Mesendoderm (in vitro differentiated cells): Measurements from ENCODE around the gene A4GALT.
"Not testable (repeated sequence)": the region's sequence is repeated elsewhere in the genome, so short reads cannot be mapped to it uniquely, and the experiment has no call there.

Experiments used
- DNase-seq: peaks from one replicate; pipeline ENCODE4 v3.0.0; 2013
- H2AK5ac ChIP-seq: 2 replicates; pipeline ENCODE4 v1.6.1; 2013; ENCODE audit warnings: low read length, inconsistent platforms
- H2BK120ac ChIP-seq: 2 replicates; pipeline ENCODE4 v1.6.1; 2013; ENCODE audit warnings: low read depth, mild to moderate bottlenecking, low read length, moderate library complexity, mixed read lengths
- H2BK15ac ChIP-seq: replicated peaks from 2 replicates; pipeline ENCODE4 v1.6.1; 2013; ENCODE audit warnings: low read depth, mild to moderate bottlenecking, moderate library complexity
- H2BK5ac ChIP-seq: 2 replicates; pipeline ENCODE4 v1.6.1; 2013; ENCODE audit warnings: low read length, inconsistent platforms
- H3K18ac ChIP-seq: 2 replicates; pipeline ENCODE4 v1.6.1; 2013; ENCODE audit warnings: mild to moderate bottlenecking, low read length, mixed read lengths
- H3K23ac ChIP-seq: one replicate; pipeline ENCODE4 v1.6.1; 2013; ENCODE audit warnings: low read length
- H3K27ac ChIP-seq: 2 replicates; pipeline ENCODE4 v1.5.1; 2013; ENCODE audit warnings: low read depth, mild to moderate bottlenecking, inconsistent platforms, low read length, moderate library complexity
- H3K27me3 ChIP-seq: 2 replicates; pipeline ENCODE4 v1.6.1; 2013; ENCODE audit warnings: low read length, control low read depth, mild to moderate bottlenecking, inconsistent platforms; ENCODE audit not compliant: insufficient read depth, poor library complexity
- H3K36me3 ChIP-seq: 2 replicates; pipeline ENCODE4 v1.6.1; 2013; ENCODE audit warnings: low read length, inconsistent platforms; ENCODE audit not compliant: control insufficient read depth, insufficient read depth
- H3K4ac ChIP-seq: one replicate; pipeline ENCODE4 v1.6.1; 2013; ENCODE audit warnings: low read depth, mild to moderate bottlenecking, low read length, moderate library complexity
- H3K4me1 ChIP-seq: 2 replicates; pipeline ENCODE4 v1.6.1; 2013; ENCODE audit warnings: low read depth, low read length, inconsistent platforms; ENCODE audit not compliant: control insufficient read depth
- H3K4me2 ChIP-seq: 2 replicates; pipeline ENCODE4 v1.6.1; 2013; ENCODE audit warnings: low read length
- H3K4me3 ChIP-seq: 2 replicates; pipeline ENCODE4 v1.5.1; 2013; ENCODE audit warnings: mild to moderate bottlenecking, low read length
- H3K56ac ChIP-seq: one replicate; pipeline ENCODE4 v1.6.1; 2013; ENCODE audit warnings: low read length
- H3K79me1 ChIP-seq: 2 replicates; pipeline ENCODE4 v1.6.1; 2013; ENCODE audit warnings: low read length, inconsistent platforms
- H3K79me2 ChIP-seq: 2 replicates; pipeline ENCODE4 v1.6.1; 2013; ENCODE audit warnings: mild to moderate bottlenecking, low read length; ENCODE audit not compliant: control insufficient read depth, insufficient read depth
- H3K9ac ChIP-seq: 2 replicates; pipeline ENCODE4 v1.6.1; 2013; ENCODE audit warnings: low read length, inconsistent platforms
- H4K5ac ChIP-seq: one replicate; pipeline ENCODE4 v1.6.1; 2013; ENCODE audit warnings: low read length
- H4K8ac ChIP-seq: one replicate; pipeline ENCODE4 v1.6.1; 2013; ENCODE audit warnings: low read depth, mild to moderate bottlenecking, control low read depth, low read length, moderate library complexity
- WGBS: extraction: QIAGEN DNeasy Blood & Tissue Kit; methylation state at CpG from one replicate; pipeline ENCODE4 v1.1.7; 2013; ENCODE audit warnings: low lambda C conversion rate, missing lambda C conversion rate; ENCODE audit not compliant: insufficient coverage; ENCODE audit errors: extremely low coverage; 5-methylcytosine and 5-hydroxymethylcytosine counted together

Gene A4GALT

GRCh38 chr22:42755553-42755952 is 34.9 kb upstream of the A4GALT start:
- H2BK5ac ChIP-seq, H3K56ac ChIP-seq, H2BK15ac ChIP-seq, H3K4ac ChIP-seq, H3K4me2 ChIP-seq, H3K4me1 ChIP-seq, H3K79me1 ChIP-seq, DNase-seq, H2BK120ac ChIP-seq, H3K23ac ChIP-seq, H4K5ac ChIP-seq, H4K8ac ChIP-seq, H3K27ac ChIP-seq, H3K18ac ChIP-seq, H3K79me2 ChIP-seq, H3K27me3 ChIP-seq, H3K36me3 ChIP-seq, H3K9ac ChIP-seq, H3K4me3 ChIP-seq, H2AK5ac ChIP-seq: not testable (repeated sequence)
- WGBS, result no CpG with 5 or more reads among the region's 5 CpGs

GRCh38 chr22:42755121-42755520 is 34.5 kb upstream of the A4GALT start:
- DNase-seq, H3K27me3 ChIP-seq, H3K9ac ChIP-seq, H3K4ac ChIP-seq, H2AK5ac ChIP-seq, H3K4me1 ChIP-seq, H4K8ac ChIP-seq, H3K18ac ChIP-seq, H3K23ac ChIP-seq, H3K56ac ChIP-seq, H3K4me3 ChIP-seq, H3K36me3 ChIP-seq, H3K27ac ChIP-seq, H3K79me1 ChIP-seq, H2BK15ac ChIP-seq, H3K4me2 ChIP-seq, H3K79me2 ChIP-seq, H4K5ac ChIP-seq, H2BK5ac ChIP-seq, H2BK120ac ChIP-seq: not testable (repeated sequence)
- WGBS, result no CpG with 5 or more reads among the region's 16 CpGs

GRCh38 chr22:42754658-42755057 is 34.0 kb upstream of the A4GALT start:
- no peak overlapping the region for H4K5ac ChIP-seq
- H3K79me1 ChIP-seq, result no peaks in the 10 kb centered on the region
- no peak overlapping the region for H2BK15ac ChIP-seq
- no peak overlapping the region for H3K23ac ChIP-seq
- H3K4me2 ChIP-seq, result no peak overlapping the region
- no peak overlapping the region for H2AK5ac ChIP-seq
- H2BK5ac ChIP-seq, result no peak overlapping the region
- no peak overlapping the region for H3K9ac ChIP-seq
- H3K36me3 ChIP-seq, result no peaks in the 10 kb centered on the region
- no peaks in the 10 kb centered on the region for H3K79me2 ChIP-seq
- H3K27ac ChIP-seq, result no peak overlapping the region
- H2BK120ac ChIP-seq, result no peak overlapping the region
- no peak overlapping the region for H3K4ac ChIP-seq
- H3K4me3 ChIP-seq, result no peak overlapping the region
- no CpG with 5 or more reads among the region's 6 CpGs for WGBS
- H3K18ac ChIP-seq, result no peak overlapping the region
- DNase-seq, result no peak
- H4K8ac ChIP-seq, result no peak overlapping the region
- no peak overlapping the region for H3K56ac ChIP-seq
- no peaks in the 10 kb centered on the region for H3K4me1 ChIP-seq
- H3K27me3 ChIP-seq, result no peaks in the 10 kb centered on the region

GRCh38 chr22:42752912-42753311 is 32.2 kb upstream of the A4GALT start:
- H3K4me2 ChIP-seq, result no peak overlapping the region

GRCh38 chr22:42752230-42752746 is 31.6 kb upstream of the A4GALT start:
- no peak overlapping the region for H3K23ac ChIP-seq
- H3K4me1 ChIP-seq, result no peaks in the 10 kb centered on the region
- H3K4me2 ChIP-seq, result no peak overlapping the region
- H3K27ac ChIP-seq, result no peak overlapping the region
- H3K4ac ChIP-seq, result no peak overlapping the region
- no peak overlapping the region for H2BK5ac ChIP-seq
- H3K79me1 ChIP-seq, result no peaks in the 10 kb centered on the region
- no peak overlapping the region for H2BK15ac ChIP-seq
- DNase-seq, result no peak
- H3K18ac ChIP-seq, result no peak overlapping the region
- WGBS, result no CpG with 5 or more reads among the region's 12 CpGs
- no peak overlapping the region for H2BK120ac ChIP-seq
- H3K56ac ChIP-seq, result no peak overlapping the region
- H3K79me2 ChIP-seq, result no peaks in the 10 kb centered on the region
- no peak overlapping the region for H4K8ac ChIP-seq
- H4K5ac ChIP-seq, result no peak overlapping the region
- no peaks in the 10 kb centered on the region for H3K36me3 ChIP-seq
- no peaks in the 10 kb centered on the region for H3K27me3 ChIP-seq
- no peak overlapping the region for H3K9ac ChIP-seq
- no peak overlapping the region for H3K4me3 ChIP-seq
- H2AK5ac ChIP-seq, result no peak overlapping the region

More at GRCh38 chr22:42752912-42753311, 32.2 kb upstream of the A4GALT start:
- Histone ChIP-seq H3K4me1 (no peaks in the 10 kb centered on the region), H3K27ac (no peak overlapping the region), H3K9ac (no peak overlapping the region), H4K5ac (no peak overlapping the region), H3K27me3 (no peaks in the 10 kb centered on the region), H3K4ac (no peak overlapping the region), H3K36me3 (no peaks in the 10 kb centered on the region), H2BK120ac (no peak overlapping the region), H3K4me3 (no peak overlapping the region), H3K56ac (no peak overlapping the region), H3K18ac (no peak overlapping the region), H2BK15ac (no peak overlapping the region), H2AK5ac (no peak overlapping the region), H2BK5ac (no peak overlapping the region), H4K8ac (no peak overlapping the region), H3K23ac (no peak overlapping the region), H3K79me1 (no peaks in the 10 kb centered on the region), H3K79me2 (no peaks in the 10 kb centered on the region)
- no peak for DNase-seq
- no CpG with 5 or more reads among the region's 7 CpGs for WGBS

- not testable (repeated sequence) for DNase-seq, H3K4me2 ChIP-seq, H2BK15ac ChIP-seq, H3K4me3 ChIP-seq, H3K4ac ChIP-seq, H4K5ac ChIP-seq, H3K79me1 ChIP-seq, H3K27me3 ChIP-seq, H3K9ac ChIP-seq, H3K23ac ChIP-seq, H4K8ac ChIP-seq, H3K18ac ChIP-seq, H3K4me1 ChIP-seq, H3K79me2 ChIP-seq, H3K56ac ChIP-seq, H3K27ac ChIP-seq, H2BK5ac ChIP-seq, H2BK120ac ChIP-seq, H2AK5ac ChIP-seq, H3K36me3 ChIP-seq
- no CpG with 5 or more reads among the region's 28 CpGs for WGBS
Measured at GRCh38 chr22:42750421-42750820, 29.8 kb upstream of the A4GALT start.
